A549 (cell line): ENCODE measurements around the gene EIF4G3. TPM values are rescaled to one million over a fixed set of nuclear protein-coding genes. Genes with fewer than 3 reads are reported as not detected.

Experiments
- ATAC-seq, 2 experiments: fragments of 200-7000 bp in 1 of 2; fragments of >200 bp in 1 of 2; cut with Nextera tagmentation in 1 of 2; cut with Tn5 transposase in 1 of 2; 3 replicates each; pipeline versions ENCODE4 v1.8.0 to v1.9.1; 2018 to 2020; ENCODE audit warnings: mild to moderate bottlenecking in 1 of 2, moderate library complexity in 1 of 2
- CTCF ChIA-PET: fragments of 300-600 bp; sonication (Branson Sonifier 250); formaldehyde crosslinking; extraction: SDS; loops from one replicate; lab custom pipeline; 2021; ENCODE audit warnings: antibody characterized with exemption, inconsistent platforms; lab: Yijun Ruan, JAX
- POLR2A ChIA-PET: fragments of 350-600 bp; formaldehyde crosslinking; extraction: SDS; loops from one replicate; lab custom pipeline; 2021; ENCODE audit warnings: antibody characterized with exemption, inconsistent platforms; lab: Yijun Ruan, JAX
- DNase-seq, 2 experiments: peaks; one replicate each; pipeline versions ENCODE4 v3.0.0 to v3.0.0-alpha.2; 2011 to 2016; ENCODE audit warnings: low read depth in 1 of 2, low spot score in 1 of 2
- FAIRE-seq: peaks from 2 replicates; lab custom pipeline; 2011; peaks lifted over from hg19 to GRCh38; lab: Jason Lieb, UNC
- H3K27ac ChIP-seq, 2 experiments: fragments of >200 bp; sonication (Bioruptor Twin); formaldehyde crosslinking; 3 replicates each; pipeline ENCODE4 v1.5.1; 2016 to 2017
- H3K4me1 ChIP-seq: fragments of >200 bp; sonication (Bioruptor Twin); formaldehyde crosslinking; 3 replicates; pipeline ENCODE4 v1.6.1; 2016
- H3K4me2 ChIP-seq: fragments of >200 bp; sonication (Bioruptor Twin); formaldehyde crosslinking; 3 replicates; pipeline ENCODE4 v1.6.1; 2016
- H3K4me3 ChIP-seq: fragments of >200 bp; sonication (Bioruptor Twin); formaldehyde crosslinking; 3 replicates; pipeline ENCODE4 v1.5.1; 2016
- H3K9me3 ChIP-seq: fragments of >200 bp; sonication (Bioruptor Twin); formaldehyde crosslinking; 3 replicates; pipeline ENCODE4 v1.6.1; 2016
- BCL3 ChIP-seq: fragments of >200 bp; sonication (Bioruptor Twin); formaldehyde crosslinking; IDR thresholded peaks from 3 replicates; pipeline ENCODE4 v1.6.1; 2016
- BHLHE40 ChIP-seq: IDR thresholded peaks from 2 replicates; pipeline ENCODE4 v1.6.1; 2012; ENCODE audit warnings: low read depth, low read length, inconsistent platforms
- CEBPB ChIP-seq, 2 experiments: fragments of >200 bp in 1 of 2; sonication (Bioruptor Twin) in 1 of 2; formaldehyde crosslinking in 1 of 2; IDR thresholded peaks; 2 replicates each; pipeline ENCODE4 v1.6.1; 2012 to 2016
- CTCF ChIP-seq: fragments of >200 bp; sonication (Bioruptor Twin); formaldehyde crosslinking; IDR thresholded peaks from 3 replicates; pipeline ENCODE4 v1.5.1; 2016
- E2F6 ChIP-seq: IDR thresholded peaks from 2 replicates; pipeline ENCODE4 v1.6.1; 2012; ENCODE audit warnings: low read depth, borderline replicate concordance
- EHF ChIP-seq: fragments of 250-450 bp; sonication (Bioruptor Pico); IDR thresholded peaks from 2 replicates; pipeline ENCODE4 v1.5.0; 2020; ENCODE audit warnings: mild to moderate bottlenecking
- ELK1 ChIP-seq: fragments of 150-350 bp; IDR thresholded peaks from 2 replicates; pipeline ENCODE4 v1.6.1; 2014; ENCODE audit warnings: low read depth, mild to moderate bottlenecking, low read length
- ESRRA ChIP-seq: fragments of 150-350 bp; IDR thresholded peaks from 2 replicates; pipeline ENCODE4 v1.6.1; 2014; ENCODE audit warnings: mild to moderate bottlenecking, low read length, borderline replicate concordance
- FOSL2 ChIP-seq, 2 experiments: fragments of 450-650 bp in 1 of 2; fragments of >200 bp in 1 of 2; sonication (Bioruptor Twin) in 1 of 2; formaldehyde crosslinking; IDR thresholded peaks; 2 replicates each; pipeline versions ENCODE4 v1.5.0 to v1.6.1; 2016 to 2020; ENCODE audit warnings: mild to moderate bottlenecking in 1 of 2, moderate library complexity in 1 of 2
- GATA3 ChIP-seq: IDR thresholded peaks from 2 replicates; pipeline ENCODE4 v1.6.1; 2012; ENCODE audit warnings: borderline replicate concordance
- HES2 ChIP-seq: fragments of >200 bp; sonication (Bioruptor Twin); formaldehyde crosslinking; IDR thresholded peaks from 2 replicates; pipeline ENCODE4 v1.6.1; 2016
- HOXB13 ChIP-seq: fragments of 250-450 bp; sonication (Bioruptor Pico); IDR thresholded peaks from 2 replicates; pipeline ENCODE4 v1.5.0; 2020; ENCODE audit warnings: low read depth, mild to moderate bottlenecking, moderate library complexity
- JUNB ChIP-seq: fragments of >200 bp; sonication (Bioruptor Twin); formaldehyde crosslinking; IDR thresholded peaks from 2 replicates; pipeline ENCODE4 v1.6.1; 2016
- KDM1A ChIP-seq: fragments of 200-600 bp; sonication (generic); IDR thresholded peaks from 2 replicates; pipeline ENCODE4 v1.6.1; 2016; ENCODE audit warnings: low read depth, mild to moderate bottlenecking
- KDM5A ChIP-seq: fragments of 200-600 bp; sonication (generic); IDR thresholded peaks from 2 replicates; pipeline ENCODE4 v1.6.1; 2016; ENCODE audit warnings: antibody characterized with exemption, mild to moderate bottlenecking
- MYC ChIP-seq: IDR thresholded peaks from 2 replicates; pipeline ENCODE4 v1.6.1; 2012; ENCODE audit warnings: mild to moderate bottlenecking, inconsistent platforms, low read length, improper control_type of control experiment, borderline replicate concordance
- NFE2L2 ChIP-seq: fragments of 150-350 bp; conservative IDR thresholded peaks from 2 replicates; pipeline ENCODE4 v1.6.1; 2014; ENCODE audit warnings: low read length
- NPAS2 ChIP-seq: fragments of 250-450 bp; sonication (Bioruptor Pico); IDR thresholded peaks from 2 replicates; pipeline ENCODE4 v1.8.0; 2022; ENCODE audit warnings: mild to moderate bottlenecking, moderate library complexity, borderline replicate concordance
- PBX3 ChIP-seq: IDR thresholded peaks from 2 replicates; pipeline ENCODE4 v1.6.1; 2012
- PHF8 ChIP-seq: fragments of 200-600 bp; sonication (generic); IDR thresholded peaks from 2 replicates; pipeline ENCODE4 v1.6.1; 2016; ENCODE audit warnings: low read depth, mild to moderate bottlenecking, antibody characterized with exemption, moderate library complexity, borderline replicate concordance
- POLR2AphosphoS2 ChIP-seq: conservative IDR thresholded peaks from 2 replicates; pipeline ENCODE4 v1.6.1; 2012; ENCODE audit warnings: low read length, improper control_type of control experiment, inconsistent platforms
- RARB ChIP-seq: fragments of 250-450 bp; sonication (Bioruptor Pico); IDR thresholded peaks from 2 replicates; pipeline ENCODE4 v1.8.0; 2021; ENCODE audit warnings: mild to moderate bottlenecking, moderate library complexity
- RCOR1 ChIP-seq: fragments of 150-350 bp; IDR thresholded peaks from 2 replicates; pipeline ENCODE4 v1.6.1; 2014; ENCODE audit warnings: antibody characterized with exemption, low read length, low read depth
- RFX5 ChIP-seq: fragments of 450-650 bp; IDR thresholded peaks from 2 replicates; pipeline ENCODE4 v1.7.1; 2014; ENCODE audit warnings: antibody characterized with exemption, mild to moderate bottlenecking, moderate library complexity
- RNF2 ChIP-seq: fragments of 200-600 bp; sonication (generic); IDR thresholded peaks from 2 replicates; pipeline ENCODE4 v1.6.1; 2016; ENCODE audit warnings: low read depth, mild to moderate bottlenecking, antibody characterized with exemption, moderate library complexity, borderline replicate concordance
- SREBF2 ChIP-seq: fragments of 450-650 bp; IDR thresholded peaks from 2 replicates; pipeline ENCODE4 v1.6.1; 2014; ENCODE audit warnings: mild to moderate bottlenecking, moderate library complexity
- TP53 ChIP-seq: fragments of 250-450 bp; sonication (Bioruptor Pico); IDR thresholded peaks from 2 replicates; pipeline ENCODE4 v1.5.0; 2021; ENCODE audit warnings: mild to moderate bottlenecking, moderate library complexity
- USF2 ChIP-seq: fragments of 450-650 bp; IDR thresholded peaks from 2 replicates; pipeline ENCODE4 v1.6.1; 2014; ENCODE audit warnings: antibody characterized with exemption
- ZNF302 ChIP-seq: fragments of 250-450 bp; sonication (Bioruptor Pico); IDR thresholded peaks from 2 replicates; pipeline ENCODE4 v1.9.0; 2021; ENCODE audit warnings: inconsistent platforms, mild to moderate bottlenecking, moderate library complexity
- WGBS: methylation state at CpG from one replicate; pipeline ENCODE4 v1.1.6; 2017; ENCODE audit errors: missing lambda C conversion rate; 5-methylcytosine and 5-hydroxymethylcytosine counted together
- polyA plus RNA-seq, 4 experiments: library from polyadenylated mRNA; depleted of rRNA in 3 of 4; stranded (reverse); fragments of >200 nt; fragmentation: RNase III in 1 of 4; extraction: RNeasy Plus Mini Kit Qiagen cat#74134 plus additional on column Dnase treatment in 1 of 4; gene quantifications; 2 replicates in 3 of 4; 3 replicates in 1 of 4; pipeline ENCODE4 v1.2.3, GENCODE V29; 2011 to 2017

Gene EIF4G3
- polyA plus RNA-seq, 2 of the 4 experiments (the other 2 are of a cell fraction): 25.0 to 51.3 TPM

- CTCF ChIA-PET: interaction anchor here (2.3 kb wide), 1 partner anchor 16 kb away, joined by 9 read pairs; no protein-coding TSS in a partner anchor
- Histone ChIP-seq H3K4me1 (no peaks in the 10 kb centered on the region; the same call in 2 of the 3 replicates), H3K4me2 (no peak overlapping the region), H3K27ac (no peak overlapping the region), H3K4me3 (no peak overlapping the region)
- WGBS: 84% methylated on average over 6 of the region's 6 CpGs
- DNase-seq: no peak
- FAIRE-seq: no peak
- TF ChIP-seq SREBF2: no peak
- TF ChIP-seq KDM1A: no peak
- TF ChIP-seq EHF: no peak
- TF ChIP-seq E2F6: no peak
- no peak for TF ChIP-seq KDM5A
- no peak for TF ChIP-seq HOXB13
- no peak for TF ChIP-seq ESRRA
- TF ChIP-seq FOSL2 (IDR thresholded peaks at IDR 0.05): no peak
- no peak for TF ChIP-seq FOSL2 (CRISPR knock-in tag; IDR thresholded peaks at IDR 0.05)
- no peak for TF ChIP-seq RARB (CRISPR knock-in tag)
- TF ChIP-seq GATA3: no peak
- no peak for TF ChIP-seq BHLHE40
- TF ChIP-seq NPAS2 (CRISPR knock-in tag): no peak
- no peak for TF ChIP-seq TP53
- TF ChIP-seq BCL3: no peak
- no peak for TF ChIP-seq ELK1
- no peak for TF ChIP-seq RFX5
- no peak for TF ChIP-seq ZNF302 (CRISPR knock-in tag)
- no peak for TF ChIP-seq HES2
- TF ChIP-seq, all 56 proteins: peak for 0
- POLR2A ChIA-PET: no interaction called here
- ATAC-seq: no peak
- H3K9me3 ChIP-seq: no peaks in the 10 kb centered on the region
These were observed 24.1 kb upstream of the EIF4G3 start for GRCh38 chr1:21200767-21201166.

- H3K27ac ChIP-seq: no peak overlapping the region
- ATAC-seq (no peak), FAIRE-seq (no peak), DNase-seq (no peak)
- no peak overlapping the region for H3K4me2 ChIP-seq
- no peaks in the 10 kb centered on the region for H3K9me3 ChIP-seq
- no peak overlapping the region for H3K4me3 ChIP-seq
- CTCF ChIA-PET: interaction anchor here (0.6 to 1.1 kb wide), 3 partner anchors 19 to 502 kb away, joined by 3 to 4 read pairs (median 3); no protein-coding TSS in a partner anchor
- 42% methylated on average over 4 of the region's 4 CpGs for WGBS
- peaks cover 6% of the 10 kb centered on the region for H3K4me1 ChIP-seq
- POLR2A ChIA-PET: no interaction called here
- TF ChIP-seq ELK1: no peak
- TF ChIP-seq USF2: no peak
- no peak for TF ChIP-seq JUNB
- no peak for TF ChIP-seq CTCF
- TF ChIP-seq E2F6: no peak
- no peak for TF ChIP-seq CEBPB (IDR thresholded peaks at IDR 0.05)
- no peak for TF ChIP-seq RCOR1
- TF ChIP-seq POLR2AphosphoS2: no peak
- TF ChIP-seq MYC: no peak
- no peak for TF ChIP-seq PHF8
- no peak for TF ChIP-seq NFE2L2
- no peak for TF ChIP-seq PBX3
- no peak for TF ChIP-seq RNF2
These were observed 22.2 kb upstream of the EIF4G3 start for GRCh38 chr1:21198929-21199328.
